PC-9 (cell line): ENCODE results near the gene CDK11A. TPM values are rescaled to one million over a fixed set of nuclear protein-coding genes. Genes with fewer than 3 reads are reported as not detected.
"Not testable (repeated sequence)": the region's sequence is repeated elsewhere in the genome, so short reads cannot be mapped to it uniquely, and the experiment has no call there.

Source experiments
- BruUV-seq: library from RNA; stranded (reverse); fragments of 400-500 nt; replicated peaks from 2 replicates; lab custom pipeline; 2021; lab: Mats Ljungman, UMichigan
- CTCF ChIA-PET: fragments of 300-600 bp; sonication (Branson Sonifier 250); formaldehyde crosslinking; loops from one replicate; lab custom pipeline; 2022; ENCODE audit warnings: antibody characterized with exemption; lab: Charles Lee
- POLR2A ChIA-PET: fragments of 300-600 bp; sonication (Branson Sonifier 250); formaldehyde crosslinking; loops from one replicate; lab custom pipeline; 2022; ENCODE audit warnings: antibody characterized with exemption; ENCODE audit not compliant: unreplicated experiment; lab: Charles Lee
- DNase-seq, 2 experiments: peaks; one replicate each; pipeline versions ENCODE4 v3.0.0 to v3.0.0-alpha.2; 2015 to 2022; ENCODE audit warnings: mixed read lengths in 1 of 2
- H2AFZ ChIP-seq: fragments of 200-600 bp; sonication (generic); 2 replicates; pipeline ENCODE4 v1.8.1; 2017; ENCODE audit warnings: antibody characterized with exemption
- H3F3A ChIP-seq: fragments of 200-600 bp; sonication (generic); 2 replicates; pipeline ENCODE4 v1.8.1; 2017; ENCODE audit warnings: antibody characterized with exemption, mild to moderate bottlenecking, low read depth; ENCODE audit not compliant: insufficient read depth
- H3K27ac ChIP-seq: fragments of 200-600 bp; sonication (generic); 2 replicates; pipeline ENCODE4 v1.6.1; 2016; ENCODE audit warnings: mixed run types
- H3K27me3 ChIP-seq: fragments of 200-600 bp; sonication (generic); 2 replicates; pipeline ENCODE4 v1.6.1; 2016; ENCODE audit warnings: low read depth, mixed run types; ENCODE audit not compliant: insufficient read depth
- H3K36me3 ChIP-seq: fragments of 200-600 bp; sonication (generic); 2 replicates; pipeline ENCODE4 v1.6.1; 2016; ENCODE audit warnings: low read depth, mixed run types
- H3K4me1 ChIP-seq: fragments of 200-600 bp; sonication (generic); replicated peaks from 2 replicates; pipeline ENCODE4 v1.6.1; 2016; ENCODE audit warnings: mixed run types; ENCODE audit not compliant: insufficient read depth
- H3K4me2 ChIP-seq: fragments of 200-600 bp; sonication (generic); 2 replicates; pipeline ENCODE4 v1.6.1; 2017; ENCODE audit warnings: mixed run types
- H3K4me3 ChIP-seq: fragments of 200-600 bp; sonication (generic); 2 replicates; pipeline ENCODE4 v1.6.1; 2016; ENCODE audit warnings: mixed run types
- H3K79me2 ChIP-seq: fragments of 200-600 bp; sonication (generic); 2 replicates; pipeline ENCODE4 v1.6.1; 2017; ENCODE audit warnings: low read depth, mixed run types
- H3K9me2 ChIP-seq: fragments of 200-600 bp; sonication (generic); 2 replicates; pipeline ENCODE4 v1.8.1; 2017; ENCODE audit warnings: mild to moderate bottlenecking; ENCODE audit not compliant: insufficient read depth
- H3K9me3 ChIP-seq: fragments of 200-600 bp; sonication (generic); 2 replicates; pipeline ENCODE4 v1.8.1; 2016; ENCODE audit warnings: low read depth; ENCODE audit not compliant: insufficient read depth
- H4K20me1 ChIP-seq: fragments of 200-600 bp; sonication (generic); 2 replicates; pipeline ENCODE4 v1.8.1; 2017; ENCODE audit not compliant: insufficient read depth
- CTCF ChIP-seq: fragments of 200-600 bp; sonication (generic); conservative IDR thresholded peaks from 2 replicates; pipeline ENCODE4 v1.6.1; 2017; ENCODE audit warnings: mixed run types, antibody characterized with exemption, mild to moderate bottlenecking, moderate library complexity
- EZH2 ChIP-seq: fragments of 200-600 bp; sonication (generic); IDR thresholded peaks from 2 replicates; pipeline ENCODE4 v1.8.0; 2017; ENCODE audit warnings: antibody characterized with exemption, low read depth
- intact Hi-C: fragments of 100-400 bp; cut with micrococcal nuclease; formaldehyde crosslinking; loops from one replicate; pipeline ENCODE4 v1.10.0; 2022; ENCODE audit not compliant: unreplicated experiment
- total RNA-seq: library from RNA; stranded (reverse); gene quantifications from 2 replicates; pipeline ENCODE4 v1.2.3, GENCODE V29; 2021

The CDK11A gene
- total RNA-seq, 1 experiment from 2014 or later, result 42.2 TPM

- H3K4me3 ChIP-seq, BruUV-seq, H3K79me2 ChIP-seq, H3K4me1 ChIP-seq, H3K27me3 ChIP-seq, H3K9me2 ChIP-seq, H3F3A ChIP-seq, H3K36me3 ChIP-seq, POLR2A ChIA-PET, H3K9me3 ChIP-seq, H4K20me1 ChIP-seq, CTCF ChIA-PET, H3K27ac ChIP-seq, H2AFZ ChIP-seq, intact Hi-C loops, H3K4me2 ChIP-seq, DNase-seq: not testable (repeated sequence)
Observed at GRCh38 chr1:1737675-1738590, 13.8 kb upstream of the CDK11A start.

- no peak overlapping the region for H3K4me2 ChIP-seq
- POLR2A ChIA-PET, result no interaction called here
- H3K36me3 ChIP-seq, result 0 out of 2 replicates have a peak, but pooled peaks cover 4% of the 10 kb centered on the region
- H4K20me1 ChIP-seq, result no peaks in the 10 kb centered on the region
- H3K79me2 ChIP-seq, result no peaks in the 10 kb centered on the region
- no peak overlapping the region for H3K27ac ChIP-seq
- H3K9me2 ChIP-seq, result no peaks in the 10 kb centered on the region
- H2AFZ ChIP-seq, result no peak overlapping the region
- intact Hi-C loops, result no loop called here
- H3F3A ChIP-seq, result no peaks in the 10 kb centered on the region
- DNase-seq, result no peak
- no peaks in the 10 kb centered on the region for H3K27me3 ChIP-seq
- H3K4me1 ChIP-seq, result no peaks in the 10 kb centered on the region
- no peaks in the 10 kb centered on the region for H3K9me3 ChIP-seq
- H3K4me3 ChIP-seq, result no peak overlapping the region
- no TSS peak for BruUV-seq
- CTCF ChIA-PET, result no interaction called here
- TF ChIP-seq CTCF (no peak), EZH2 (no peak)
Observed at GRCh38 chr1:1732381-1732780, 8.2 kb upstream of the CDK11A start.

- H3K4me1 ChIP-seq, result no peaks in the 10 kb centered on the region
- no TSS peak for BruUV-seq
- TF ChIP-seq CTCF (no peak), EZH2 (no peak)
- POLR2A ChIA-PET, result no interaction called here
- H3F3A ChIP-seq, result peaks cover 3% of the 10 kb centered on the region; the same call in 1 of the 2 replicates
- 0 out of 2 replicates have a peak, but pooled peaks cover 4% of the 10 kb centered on the region for H3K36me3 ChIP-seq
- CTCF ChIA-PET, result no interaction called here
- no peak overlapping the region for H2AFZ ChIP-seq
- H3K79me2 ChIP-seq, result no peaks in the 10 kb centered on the region
- H3K27ac ChIP-seq, result no peak overlapping the region
- no peaks in the 10 kb centered on the region for H3K27me3 ChIP-seq
- no peaks in the 10 kb centered on the region for H4K20me1 ChIP-seq
- intact Hi-C loops, result no loop called here
- no peaks in the 10 kb centered on the region for H3K9me2 ChIP-seq
- no peak overlapping the region for H3K4me2 ChIP-seq
- H3K9me3 ChIP-seq, result no peaks in the 10 kb centered on the region
- DNase-seq, result no peak
- H3K4me3 ChIP-seq, result no peak overlapping the region
Observed at GRCh38 chr1:1730870-1731269, 6.7 kb upstream of the CDK11A start.

GRCh38 chr1:1730230-1730629, 6.1 kb upstream of the CDK11A start:
- H3K79me2 ChIP-seq, H3F3A ChIP-seq, H3K27ac ChIP-seq, CTCF ChIA-PET, H3K27me3 ChIP-seq, H3K9me2 ChIP-seq, POLR2A ChIA-PET, H2AFZ ChIP-seq, H4K20me1 ChIP-seq, H3K4me2 ChIP-seq, intact Hi-C loops, H3K36me3 ChIP-seq, BruUV-seq, H3K4me1 ChIP-seq, DNase-seq, H3K4me3 ChIP-seq, H3K9me3 ChIP-seq: not testable (repeated sequence)

DNA sequence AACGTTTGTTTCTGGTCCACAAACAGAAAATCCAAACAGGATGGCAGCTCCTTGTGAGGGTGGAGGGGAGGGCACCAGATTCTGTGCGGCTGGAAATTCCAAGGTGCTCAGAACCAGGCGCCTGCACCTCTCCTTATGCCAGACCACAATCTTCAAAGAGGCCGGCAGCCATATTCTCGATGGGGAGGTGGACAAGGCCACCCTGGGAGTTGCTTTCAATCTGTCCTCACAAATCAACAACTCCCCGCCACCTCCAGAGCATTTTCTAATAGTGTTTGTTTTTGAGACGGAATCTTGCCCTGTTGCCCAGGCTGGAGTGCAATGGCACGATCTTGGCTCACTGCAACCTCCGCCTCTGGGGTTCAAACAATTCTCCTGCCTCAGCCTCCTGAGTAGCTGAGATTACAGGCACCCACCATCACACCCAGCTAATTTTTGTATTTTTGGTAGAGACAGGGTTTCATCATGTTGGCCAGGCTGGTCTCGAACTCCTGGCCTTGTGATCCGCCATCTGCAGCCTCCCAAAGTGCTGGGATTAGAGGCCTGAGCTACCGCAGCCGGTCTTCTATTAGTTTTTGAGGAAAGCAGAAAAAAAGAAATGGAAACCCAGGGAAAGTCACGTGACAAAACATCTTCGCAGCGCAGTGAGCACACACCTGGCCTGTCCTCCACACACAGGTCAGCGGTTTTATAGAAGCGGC, 5.1 kb upstream of the CDK11A start:
- BruUV-seq, H3K9me2 ChIP-seq, POLR2A ChIA-PET, H3K9me3 ChIP-seq, CTCF ChIA-PET, H3K4me1 ChIP-seq, H3K36me3 ChIP-seq, H3K4me3 ChIP-seq, H3K27me3 ChIP-seq, H3F3A ChIP-seq, H3K4me2 ChIP-seq, intact Hi-C loops, DNase-seq, H2AFZ ChIP-seq, H3K27ac ChIP-seq, H4K20me1 ChIP-seq, H3K79me2 ChIP-seq: not testable (repeated sequence)
